HG02798 (cell line): ENCODE data around the gene CTDSPL2.
"Not testable (repeated sequence)": the region's sequence is repeated elsewhere in the genome, so short reads cannot be mapped to it uniquely, and the experiment has no call there.

Experiments
- ATAC-seq: cut with Tn5 transposase; IDR thresholded peaks from one replicate; pipeline ENCODE4 v1.9.1; 2021; ENCODE audit warnings: mild to moderate bottlenecking; ENCODE audit not compliant: unreplicated experiment, poor library complexity

CTDSPL2 gene

DNA sequence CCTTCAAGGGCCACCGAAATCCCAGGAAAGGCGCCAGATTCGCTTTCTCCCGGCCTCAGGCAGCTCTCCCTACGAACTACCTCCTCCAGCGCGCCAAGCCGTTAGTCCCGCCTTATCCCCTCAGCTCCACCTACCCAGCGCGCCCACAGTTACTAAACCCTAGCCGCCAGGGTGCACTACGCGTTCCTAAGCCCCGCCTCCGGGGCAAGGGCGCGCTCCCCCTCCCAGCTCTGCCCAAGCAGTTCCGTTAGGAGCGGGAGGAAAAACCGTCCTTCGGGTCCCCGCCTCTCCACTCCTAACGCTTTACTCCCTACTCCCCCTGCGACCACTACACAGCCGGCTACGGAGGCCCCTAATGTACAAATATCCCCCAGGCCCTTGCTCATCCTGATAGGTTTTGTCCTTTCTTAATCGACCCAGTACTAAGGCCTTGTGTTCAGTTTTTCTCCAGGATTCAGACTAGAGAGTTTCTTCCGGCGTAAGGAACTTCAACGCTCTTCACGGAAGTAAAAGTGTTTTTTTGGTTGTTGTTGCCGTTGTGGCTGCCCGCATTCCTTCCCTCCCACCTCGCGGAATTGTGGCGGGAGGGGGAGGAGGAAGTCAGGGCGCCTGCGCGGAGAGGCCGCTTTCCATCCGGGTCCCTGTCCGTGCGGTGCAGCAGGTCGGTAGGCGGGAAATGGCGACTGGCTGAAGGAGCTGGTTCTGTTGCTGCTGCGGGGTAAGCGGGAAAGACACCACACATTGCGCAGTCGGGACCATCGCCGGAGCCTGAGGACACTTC is at the start of gene CTDSPL2:
CTDSPL2 (plus strand) TSS at position 655 of the 781 bp plus-strand sequence. CDS start 31,386 bp downstream, outside the sequence.
- peak; percentile 96 for ATAC-seq

DNA sequence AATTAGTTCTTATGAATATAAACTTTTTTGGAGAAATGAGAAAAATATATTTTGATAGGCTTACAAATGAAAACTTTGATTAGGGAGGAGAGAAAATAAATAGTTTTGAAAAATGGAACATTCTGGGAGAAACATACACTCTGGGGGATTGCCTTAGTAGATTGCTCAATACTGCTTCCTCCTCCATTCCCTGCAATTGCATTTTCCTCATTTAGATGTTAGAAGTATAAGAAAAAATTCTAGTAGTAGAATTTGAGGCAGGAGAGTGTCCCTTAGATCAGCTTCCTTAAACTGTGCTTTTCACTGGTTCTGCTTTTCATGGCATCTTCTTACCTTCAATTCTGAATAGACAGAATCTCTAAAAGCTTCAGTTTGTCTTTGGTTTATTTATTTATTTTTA is 46.2 kb upstream of the CTDSPL2 start:
- no peak for ATAC-seq

DNA sequence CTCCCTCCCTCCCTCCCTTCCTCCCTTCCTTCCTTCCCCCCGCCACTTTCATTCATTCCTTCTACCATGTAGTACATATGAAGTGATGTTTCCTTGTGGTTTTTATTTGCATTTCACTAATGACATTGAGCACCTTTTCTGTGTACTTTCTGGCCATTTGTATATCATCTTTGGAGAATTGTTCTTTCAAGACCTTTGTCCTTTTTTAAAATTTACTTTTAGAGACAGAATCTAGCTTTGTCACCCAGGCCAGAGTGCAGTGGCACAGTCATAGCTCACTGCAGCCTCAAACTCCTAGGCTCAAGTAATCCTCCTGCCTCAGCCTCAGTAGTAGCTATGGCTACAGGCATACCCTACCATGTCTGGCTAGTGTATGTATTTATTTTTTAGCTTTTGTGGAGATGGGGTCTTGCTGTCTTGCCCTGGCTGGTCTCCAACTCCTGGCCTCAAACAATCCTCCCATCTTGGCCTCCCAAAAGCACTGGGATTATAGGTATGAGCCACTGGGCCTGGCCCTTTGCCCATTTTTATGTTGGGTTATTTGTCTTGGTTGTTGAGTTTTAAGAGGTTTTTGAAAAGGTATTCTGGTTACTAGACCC is 42.0 kb upstream of the CTDSPL2 start:
- no peak for ATAC-seq

DNA sequence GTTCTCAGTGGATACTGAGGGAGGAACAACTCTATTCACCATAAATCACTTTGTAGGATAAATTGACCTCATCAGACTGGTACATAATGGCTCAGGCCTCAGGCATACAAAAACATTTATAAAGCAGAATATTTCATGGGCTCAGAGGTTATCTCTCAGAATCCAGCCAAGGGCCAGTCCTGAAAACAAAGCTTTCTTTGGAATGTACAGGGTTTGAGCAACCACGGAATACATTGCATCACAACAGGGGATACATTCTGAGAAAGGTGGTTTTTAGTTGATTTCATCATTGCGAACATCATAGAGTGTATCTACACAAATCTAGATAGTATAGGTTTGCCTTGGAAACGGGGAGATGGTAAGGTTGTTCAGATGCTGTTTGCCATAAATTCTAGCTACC is 33.4 kb upstream of the CTDSPL2 start:
- no peak for ATAC-seq

DNA sequence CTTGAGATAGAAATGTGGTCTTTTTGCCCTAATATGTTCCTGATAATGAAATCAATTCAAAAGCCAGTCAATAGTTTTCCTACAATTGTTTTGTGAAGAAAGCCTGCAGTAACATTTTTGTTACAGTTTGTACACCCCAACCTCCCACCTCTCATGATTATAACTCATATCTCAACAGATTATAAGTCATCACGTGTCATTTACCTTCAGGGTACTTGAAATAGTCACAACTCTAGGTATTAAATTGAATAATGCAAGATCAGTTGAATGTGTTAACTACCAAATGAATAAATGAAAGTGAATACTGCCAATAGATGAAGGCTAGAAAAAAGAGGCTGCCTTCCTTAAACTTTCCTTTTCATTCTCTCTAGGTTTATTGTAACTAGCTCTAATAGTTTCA is 32.9 kb upstream of the CTDSPL2 start:
- ATAC-seq: no peak

DNA sequence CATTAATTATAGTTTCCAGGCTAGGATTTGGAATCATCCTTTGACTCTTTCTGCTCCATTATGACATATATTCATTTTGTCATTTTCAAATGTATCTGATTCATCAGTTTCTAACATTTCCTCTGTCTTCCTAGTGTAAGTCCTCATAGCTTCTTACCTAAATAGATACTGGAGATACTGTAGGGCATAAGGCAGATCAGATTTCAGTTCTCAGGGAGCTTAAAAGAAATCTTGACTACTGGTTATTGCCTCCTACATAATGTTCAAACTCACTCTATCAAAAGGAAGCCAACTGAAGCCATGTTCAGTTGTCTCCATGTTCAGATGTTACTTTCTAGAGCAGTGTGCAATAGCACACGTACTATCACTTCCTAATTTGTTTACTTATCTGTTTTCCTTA is 29.6 kb upstream of the CTDSPL2 start:
- ATAC-seq: no peak

DNA sequence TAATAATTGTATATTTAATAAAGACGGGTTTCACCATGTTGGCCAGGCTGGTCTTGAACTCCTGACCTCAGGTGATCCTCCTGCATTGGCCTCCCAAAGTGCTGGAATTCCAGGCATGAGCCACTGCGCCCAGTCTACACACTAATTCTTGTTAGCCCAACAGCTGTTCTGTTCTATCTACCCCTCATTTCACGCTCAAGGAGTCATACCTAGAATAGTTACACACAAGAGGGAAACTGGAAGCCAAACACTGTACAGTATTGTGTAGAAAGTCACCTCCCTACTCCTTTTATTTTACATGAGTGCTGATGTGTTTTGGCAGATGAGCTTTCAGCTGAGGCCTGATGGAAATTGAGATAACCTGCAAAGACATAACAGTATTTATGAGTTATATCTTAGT is 13.4 kb upstream of the CTDSPL2 start:
- ATAC-seq: no peak

DNA sequence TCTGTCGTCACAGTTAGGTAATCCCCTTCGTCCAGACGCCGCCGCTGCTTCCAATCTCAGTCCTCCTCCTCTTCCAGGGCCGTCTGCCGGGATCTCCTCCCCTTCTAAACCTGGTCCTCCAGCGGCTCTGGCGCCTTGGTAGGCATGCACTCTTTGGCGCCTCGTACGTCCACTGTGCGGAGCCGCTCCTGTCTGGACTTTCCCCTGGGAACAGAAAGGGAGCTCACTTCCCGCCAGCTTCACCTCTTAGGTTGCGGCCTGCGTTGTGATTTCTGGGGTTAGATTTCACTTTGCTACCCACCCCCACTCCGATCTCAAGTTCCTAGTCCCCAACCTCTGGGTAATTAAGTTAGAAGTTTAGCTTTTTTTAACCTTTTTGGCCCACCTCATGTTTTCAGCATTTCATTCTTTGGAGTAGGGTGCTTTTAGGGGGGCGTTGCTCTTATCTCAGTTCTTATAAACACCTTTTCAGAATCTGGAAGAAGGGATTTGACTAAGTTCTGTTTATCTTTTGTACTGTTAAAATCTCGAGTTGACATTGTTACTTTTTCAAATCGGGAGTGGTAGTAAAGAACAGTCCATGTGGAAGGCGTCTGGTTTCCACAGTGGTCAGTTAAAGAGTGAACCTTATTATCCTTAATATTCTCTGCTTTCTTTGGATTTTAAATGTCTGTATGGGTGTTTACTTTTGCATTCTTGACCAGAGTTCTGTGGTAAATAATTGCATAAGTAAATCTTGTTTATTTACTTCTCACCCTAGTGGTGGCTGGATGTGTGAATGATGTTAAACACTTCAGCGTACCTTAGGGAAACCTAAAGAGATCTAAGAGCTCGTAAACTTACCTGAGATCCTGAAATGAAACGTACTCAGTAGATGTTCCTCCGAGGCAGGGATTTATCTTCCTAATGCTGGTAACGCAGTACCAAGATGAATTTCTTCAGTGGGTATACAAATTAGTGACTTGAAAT is 611 bp downstream of the CTDSPL2 start:
- no peak for ATAC-seq

DNA sequence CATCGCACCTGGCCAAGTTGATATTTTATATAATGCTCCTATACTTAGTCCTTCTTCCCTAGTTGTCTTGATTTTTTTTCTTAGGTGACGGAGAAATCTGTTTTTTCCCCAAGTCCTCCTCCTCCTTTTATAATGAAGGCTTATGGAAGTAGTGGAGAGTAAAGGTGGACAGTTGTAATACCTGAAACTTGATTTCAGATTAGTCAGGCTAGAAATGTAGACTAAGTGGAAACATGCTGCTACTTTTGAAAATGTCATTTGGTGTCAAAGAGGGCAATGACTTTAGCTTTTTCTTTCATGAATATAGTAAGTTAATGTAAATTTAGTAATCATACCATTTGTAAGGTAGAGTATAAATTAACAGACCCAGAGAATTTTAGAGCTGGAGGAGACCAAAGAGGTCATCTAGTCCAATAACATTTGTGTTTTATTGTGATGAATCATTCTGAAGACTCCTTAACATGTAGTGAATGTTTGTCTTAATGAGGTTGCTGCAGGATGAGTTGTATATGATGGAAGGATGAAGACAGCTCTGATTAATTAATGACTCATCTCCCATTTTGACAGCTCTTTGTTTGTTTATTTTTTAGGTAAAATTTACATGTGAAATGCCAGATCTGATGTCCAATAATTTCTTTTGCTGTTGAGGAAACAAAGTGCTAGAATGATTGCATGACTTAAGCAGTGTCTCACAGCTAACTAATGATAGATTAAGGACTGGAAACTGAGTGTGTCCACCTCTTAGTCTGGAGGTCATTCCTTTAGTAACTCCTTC is 8.7 kb downstream of the CTDSPL2 start:
- ATAC-seq: no peak

DNA sequence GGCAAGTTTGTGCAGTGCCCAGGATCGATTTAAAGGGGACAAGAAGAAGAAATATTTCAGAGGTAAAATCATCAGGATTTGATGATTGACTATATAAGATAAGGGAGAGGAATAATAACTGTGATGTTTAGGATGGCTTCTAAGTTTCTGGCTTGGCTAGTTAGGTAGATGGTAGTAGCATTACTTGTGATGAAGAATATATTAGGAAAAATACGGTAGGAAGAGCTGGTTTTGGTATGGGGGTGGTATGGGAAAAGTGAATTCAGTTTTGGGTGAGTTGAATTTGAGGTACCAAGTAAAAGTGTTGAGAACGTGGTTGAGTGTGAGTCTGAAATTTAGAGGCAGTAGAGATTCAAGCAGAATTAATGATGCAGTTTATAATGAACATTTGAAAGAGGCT is 11.0 kb downstream of the CTDSPL2 start:
- ATAC-seq: no peak

DNA sequence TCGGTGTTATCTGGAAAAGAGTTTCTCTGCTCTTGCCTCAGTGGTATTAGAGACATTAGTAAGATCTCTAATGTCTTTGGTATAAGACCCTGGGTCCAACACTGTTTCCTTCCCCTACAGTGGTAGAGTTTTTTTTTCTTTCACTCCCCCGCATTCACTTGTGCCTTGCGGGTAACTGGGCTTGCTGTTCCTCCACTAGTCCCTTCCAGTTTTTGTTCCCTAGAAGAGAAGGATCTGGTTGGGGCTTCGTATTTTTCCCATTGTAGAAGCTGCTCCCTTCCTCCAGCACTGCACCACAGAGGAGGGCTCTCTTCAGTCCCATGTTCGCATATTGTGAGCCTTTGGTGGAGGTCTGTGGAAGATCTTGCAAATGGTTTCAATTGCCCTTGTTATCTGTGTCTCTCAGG is 13.7 kb downstream of the CTDSPL2 start:
- ATAC-seq: no peak

DNA sequence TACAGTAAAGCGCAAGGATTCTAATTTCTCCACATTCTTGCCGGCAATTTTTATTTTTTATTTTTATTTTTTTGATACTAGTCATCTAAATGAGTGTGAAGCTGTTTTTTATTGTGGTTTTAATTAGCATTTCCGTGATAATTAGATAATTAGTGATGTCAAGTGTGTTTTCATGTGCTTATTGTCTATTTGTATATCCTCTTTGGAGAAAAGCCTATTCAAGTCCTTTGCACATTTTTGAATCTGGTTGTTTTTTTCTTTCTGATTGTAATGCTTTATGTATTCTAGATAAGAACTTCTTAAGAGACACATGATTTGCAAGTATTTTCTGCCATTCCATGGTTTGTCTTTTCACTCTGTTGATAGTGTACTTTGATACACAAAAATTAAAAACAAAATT is 16.1 kb downstream of the CTDSPL2 start:
- ATAC-seq: no peak

DNA sequence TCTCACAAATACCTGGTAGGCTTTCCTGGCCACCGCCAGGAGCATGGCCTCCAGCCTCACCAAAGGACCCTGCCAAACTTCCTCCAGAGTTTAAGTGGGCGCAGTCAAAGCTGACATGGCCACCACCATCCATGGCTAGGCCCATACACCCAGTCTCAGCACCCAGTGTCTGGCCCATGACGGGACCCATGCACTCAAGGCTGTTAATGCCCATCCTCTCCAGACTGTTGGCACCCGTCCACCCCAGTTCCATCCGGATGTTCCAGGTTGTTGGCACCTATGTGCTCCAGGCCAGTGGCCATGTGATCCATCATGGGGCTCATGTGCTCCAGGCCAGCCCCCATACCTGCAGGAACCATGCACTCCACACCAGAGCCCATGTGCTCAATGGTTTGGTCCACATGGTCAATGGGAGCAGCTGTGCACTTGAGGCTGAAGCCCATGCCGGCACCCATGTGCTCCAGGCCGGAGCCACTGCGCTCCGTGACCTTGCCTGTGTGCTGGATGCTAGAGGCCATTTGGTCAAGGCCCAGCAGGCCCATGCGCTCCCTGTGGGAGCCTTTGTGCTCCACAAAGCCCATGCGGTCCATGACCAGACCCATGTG is 20.4 kb downstream of the CTDSPL2 start:
- no peak for ATAC-seq

DNA sequence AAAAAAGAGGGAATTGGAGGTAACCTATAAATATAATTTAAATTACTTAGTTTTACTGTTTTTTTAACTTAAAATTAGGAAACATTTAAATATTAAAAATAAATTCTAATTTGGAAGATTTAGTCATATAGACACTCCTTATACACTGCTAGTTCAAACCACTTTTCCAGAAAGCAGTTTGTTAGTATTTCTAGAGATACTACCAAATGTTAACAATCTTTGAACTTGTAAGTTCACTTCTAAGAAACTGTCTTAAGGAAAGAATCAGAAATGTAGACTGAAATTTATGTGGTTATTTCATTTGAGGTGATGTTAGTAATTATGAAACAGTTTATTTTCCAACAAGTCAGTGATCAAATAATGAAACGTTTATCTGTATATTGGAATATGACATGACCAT is 22.7 kb downstream of the CTDSPL2 start:
- ATAC-seq: no peak

DNA sequence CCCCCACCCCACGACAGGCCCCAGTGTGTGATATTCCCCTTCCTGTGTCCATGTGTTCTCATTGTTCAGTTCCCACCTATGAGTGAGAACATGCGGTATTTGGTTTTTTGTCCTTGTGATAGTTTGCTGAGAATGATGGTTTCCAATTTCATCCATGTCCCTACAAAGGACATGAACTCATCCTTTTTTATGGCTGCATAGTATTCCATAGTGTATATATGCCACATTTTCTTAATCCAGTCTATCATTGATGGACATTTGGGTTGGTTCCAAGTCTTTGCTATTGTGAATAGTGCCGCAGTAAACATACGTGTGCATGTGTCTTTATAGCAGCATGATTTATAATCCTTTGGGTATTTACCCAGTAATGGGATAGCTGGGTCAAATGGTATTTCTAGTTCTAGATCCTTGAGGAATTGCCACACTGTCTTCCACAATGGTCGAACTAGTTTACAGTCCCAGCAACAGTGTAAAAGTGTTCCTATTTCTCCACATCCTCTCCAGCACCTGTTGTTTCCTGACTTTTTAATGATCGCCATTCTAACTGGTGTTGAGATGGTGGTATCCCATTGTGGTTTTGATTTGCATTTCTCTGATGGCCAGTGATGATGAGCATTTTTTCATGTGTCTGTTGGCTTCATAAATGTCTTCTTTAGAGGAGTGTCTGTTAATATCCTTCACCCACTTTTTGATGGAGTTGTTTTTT is 26.3 kb downstream of the CTDSPL2 start:
- ATAC-seq: not testable (repeated sequence)

DNA sequence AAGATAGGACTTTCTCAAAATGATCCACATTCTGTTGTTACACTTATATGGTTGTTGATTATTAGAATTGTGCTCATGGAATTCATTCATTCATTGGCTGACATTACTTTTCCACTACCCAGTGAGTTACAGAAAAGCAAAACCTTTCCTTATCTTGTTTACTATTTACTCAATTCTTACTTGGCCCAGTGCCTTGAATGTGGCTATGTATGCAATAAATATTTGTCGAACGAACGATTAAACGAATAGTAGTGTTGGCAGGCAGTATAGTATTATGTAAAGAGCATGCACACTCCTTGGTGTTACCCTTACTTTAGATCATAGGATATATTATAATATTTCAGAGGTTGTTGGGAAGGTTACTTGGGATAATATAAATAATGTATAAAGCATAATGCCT is 31.0 kb downstream of the CTDSPL2 start:
- no peak for ATAC-seq

DNA sequence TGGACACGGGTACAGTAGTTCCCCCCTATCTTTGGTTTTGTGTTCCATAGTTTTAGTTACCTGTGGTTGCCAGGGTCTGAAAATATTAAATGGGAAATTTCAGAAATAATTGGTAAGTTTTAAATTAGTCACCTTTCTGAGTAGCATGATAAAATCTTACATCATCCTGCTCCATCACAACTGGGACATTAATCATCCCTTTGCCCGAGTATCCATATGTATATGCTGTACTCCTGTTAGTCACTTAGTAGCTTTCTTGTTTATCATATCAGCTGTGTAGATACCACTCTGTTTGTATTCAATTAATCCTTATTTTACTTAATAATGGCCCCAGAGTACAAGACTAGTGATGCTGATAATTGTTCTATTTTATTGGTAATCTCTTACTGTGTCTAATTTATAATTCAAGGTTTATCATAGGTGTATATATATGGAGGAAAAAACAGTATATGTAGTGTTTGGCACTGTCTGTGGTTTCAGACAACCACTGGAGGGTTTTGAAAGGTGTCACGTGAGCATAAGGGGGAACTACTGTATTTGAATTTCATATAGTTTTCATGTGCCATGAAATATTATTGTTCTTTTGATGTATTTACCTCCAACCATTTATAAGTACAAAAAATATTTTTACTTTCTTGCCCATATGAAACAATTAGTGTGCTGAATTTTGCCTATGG is 41.4 kb downstream of the CTDSPL2 start:
- no peak for ATAC-seq

DNA sequence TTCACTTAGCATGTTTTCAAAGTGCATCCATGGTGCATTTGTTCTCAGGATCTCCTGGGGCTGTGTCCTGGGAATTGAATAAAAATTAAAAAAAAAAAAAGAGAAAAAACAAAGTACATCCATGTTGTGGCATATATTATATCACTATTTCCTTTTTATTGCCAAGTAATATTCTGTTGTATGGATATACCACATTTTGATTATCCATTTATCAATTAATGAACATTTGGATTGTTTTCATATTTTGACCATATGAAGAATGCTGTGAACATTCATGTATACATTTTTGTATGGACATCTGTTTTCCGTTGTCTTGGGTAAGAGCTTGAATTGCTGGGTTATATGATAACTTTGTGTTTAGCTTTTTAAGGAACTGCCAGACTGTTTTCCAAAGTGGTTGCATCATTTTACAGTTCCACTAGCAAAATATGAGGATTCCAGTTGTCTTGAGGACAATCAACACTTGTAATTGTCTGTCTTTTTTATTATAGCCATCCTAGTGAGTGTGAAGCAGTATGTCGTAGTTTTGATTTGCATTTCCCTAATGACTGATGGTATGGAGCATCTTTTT is 44.5 kb downstream of the CTDSPL2 start:
- no peak for ATAC-seq
